ENCODE measurements around the gene LYL1.

LYL1 gene

DNA sequence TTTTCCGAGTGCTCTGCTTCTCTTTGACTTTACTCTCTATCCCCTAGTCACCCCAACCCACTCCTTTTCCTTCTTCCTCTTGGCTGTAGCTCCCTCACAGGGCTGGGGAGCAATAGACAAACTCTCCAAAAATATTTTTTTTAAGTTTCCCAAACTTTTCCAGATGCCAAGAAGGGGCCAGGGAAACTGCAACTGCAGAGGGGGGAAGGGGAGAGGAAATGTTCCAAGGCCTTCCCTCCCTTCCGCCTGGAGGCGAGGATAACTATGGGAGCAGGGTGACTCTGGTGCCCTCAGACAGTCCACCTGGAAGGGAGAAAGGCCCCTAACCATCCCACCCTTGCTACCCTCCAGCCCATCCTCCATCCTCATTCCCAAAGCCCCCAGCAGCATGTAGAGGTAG is 49.4 kb downstream of the LYL1 start:
- no peak overlapping the region for H3K4me3 ChIP-seq (ENCODE audit: low read depth, low read length)
- DNase-seq (ENCODE audit: low read depth): no peak
- TF ChIP-seq, protein P1, sequence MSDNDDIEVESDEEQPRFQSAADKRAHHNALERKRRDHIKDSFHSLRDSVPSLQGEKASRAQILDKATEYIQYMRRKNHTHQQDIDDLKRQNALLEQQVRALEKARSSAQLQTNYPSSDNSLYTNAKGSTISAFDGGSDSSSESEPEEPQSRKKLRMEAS (IDR thresholded peaks at IDR 0.05; ENCODE audit: low read depth, low read length): no peak
- TF ChIP-seq MYC (IDR thresholded peaks at IDR 0.05; ENCODE audit: low read depth, low read length) (no peak), POLR2A (IDR thresholded peaks at IDR 0.05; ENCODE audit: extremely low read depth, insufficient read length) (no peak)
- TF ChIP-seq, protein P2, sequence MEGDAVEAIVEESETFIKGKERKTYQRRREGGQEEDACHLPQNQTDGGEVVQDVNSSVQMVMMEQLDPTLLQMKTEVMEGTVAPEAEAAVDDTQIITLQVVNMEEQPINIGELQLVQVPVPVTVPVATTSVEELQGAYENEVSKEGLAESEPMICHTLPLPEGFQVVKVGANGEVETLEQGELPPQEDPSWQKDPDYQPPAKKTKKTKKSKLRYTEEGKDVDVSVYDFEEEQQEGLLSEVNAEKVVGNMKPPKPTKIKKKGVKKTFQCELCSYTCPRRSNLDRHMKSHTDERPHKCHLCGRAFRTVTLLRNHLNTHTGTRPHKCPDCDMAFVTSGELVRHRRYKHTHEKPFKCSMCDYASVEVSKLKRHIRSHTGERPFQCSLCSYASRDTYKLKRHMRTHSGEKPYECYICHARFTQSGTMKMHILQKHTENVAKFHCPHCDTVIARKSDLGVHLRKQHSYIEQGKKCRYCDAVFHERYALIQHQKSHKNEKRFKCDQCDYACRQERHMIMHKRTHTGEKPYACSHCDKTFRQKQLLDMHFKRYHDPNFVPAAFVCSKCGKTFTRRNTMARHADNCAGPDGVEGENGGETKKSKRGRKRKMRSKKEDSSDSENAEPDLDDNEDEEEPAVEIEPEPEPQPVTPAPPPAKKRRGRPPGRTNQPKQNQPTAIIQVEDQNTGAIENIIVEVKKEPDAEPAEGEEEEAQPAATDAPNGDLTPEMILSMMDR (IDR thresholded peaks at IDR 0.05; ENCODE audit: low read depth, low read length): no peak

GRCh38 chr19:13052447-13053175 is 50.0 kb downstream of the LYL1 start:
- TF ChIP-seq POLR2A (IDR thresholded peaks at IDR 0.05; ENCODE audit: extremely low read depth, insufficient read length) (no peak), MYC (IDR thresholded peaks at IDR 0.05; ENCODE audit: low read depth, low read length) (no peak)
- TF ChIP-seq, protein P1 (IDR thresholded peaks at IDR 0.05; ENCODE audit: low read depth, low read length): peak; percentile 10; the same call in 1 of the 2 replicates
- TF ChIP-seq, protein P2 (IDR thresholded peaks at IDR 0.05; ENCODE audit: low read depth, low read length): no peak
- no peak overlapping the region for H3K4me3 ChIP-seq (ENCODE audit: low read depth, low read length)
- no peak for DNase-seq (ENCODE audit: low read depth)

DNA sequence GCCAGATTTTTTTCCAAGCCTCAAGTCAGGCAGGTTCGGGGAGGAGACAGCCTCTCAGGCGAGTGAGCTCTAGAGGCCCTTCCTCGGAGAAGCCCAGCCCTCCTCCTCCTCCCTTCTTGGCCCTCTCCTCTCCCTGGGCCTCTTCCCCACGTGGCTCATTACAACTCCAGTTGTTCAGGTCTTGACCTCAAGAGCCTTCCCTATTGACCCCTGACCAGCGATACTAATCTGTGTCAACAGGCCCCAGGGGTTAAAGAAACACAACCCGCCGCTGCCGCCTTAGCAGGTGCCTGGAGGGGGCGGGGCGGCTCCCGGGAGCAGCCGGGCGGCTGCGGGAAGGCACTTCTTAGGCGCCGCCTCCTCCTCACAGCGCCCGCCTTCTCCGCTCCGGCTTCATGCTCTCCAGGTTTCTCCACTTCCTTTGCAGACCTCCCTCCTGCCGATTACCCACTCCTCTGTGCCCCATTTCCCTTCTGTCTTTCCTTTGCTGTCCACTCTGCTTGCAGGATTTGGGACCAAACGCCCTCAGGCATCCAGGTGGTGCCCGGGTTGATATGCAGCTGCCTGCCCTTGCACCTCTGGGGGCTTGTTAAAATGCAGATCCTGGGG is 51.0 kb downstream of the LYL1 start:
- no peak overlapping the region for H3K4me3 ChIP-seq (ENCODE audit: low read depth, low read length)
- TF ChIP-seq, protein P2 (IDR thresholded peaks at IDR 0.05; ENCODE audit: low read depth, low read length): no peak
- TF ChIP-seq, protein P1 (IDR thresholded peaks at IDR 0.05; ENCODE audit: low read depth, low read length): peak; percentile 34; the same call in 1 of the 2 replicates
- peak; percentile 61 for DNase-seq (ENCODE audit: low read depth)

DNA sequence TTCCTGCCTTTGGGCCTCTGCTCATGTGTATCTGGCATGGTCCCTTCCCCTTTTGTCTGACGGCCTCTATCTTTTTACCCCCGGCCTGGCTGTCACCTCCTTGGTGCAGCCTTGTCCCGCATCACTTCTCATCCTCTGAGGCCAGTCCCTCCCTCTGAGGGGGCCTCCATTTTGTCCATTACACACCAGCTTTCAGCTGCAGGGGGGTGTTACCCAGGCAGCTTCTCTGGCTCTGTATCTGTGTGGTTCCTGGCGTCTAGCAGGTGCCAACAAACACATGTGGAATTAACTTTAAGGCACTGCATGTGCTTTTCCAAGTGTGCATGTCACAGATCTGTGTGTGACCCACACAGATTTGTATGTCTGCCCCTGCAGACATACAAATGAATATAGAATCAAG is 52.4 kb downstream of the LYL1 start:
- TF ChIP-seq, protein P2 (IDR thresholded peaks at IDR 0.05; ENCODE audit: low read depth, low read length): no peak
- TF ChIP-seq MYC (IDR thresholded peaks at IDR 0.05; ENCODE audit: low read depth, low read length) (no peak), POLR2A (IDR thresholded peaks at IDR 0.05; ENCODE audit: extremely low read depth, insufficient read length) (no peak)
- no peak overlapping the region for H3K4me3 ChIP-seq (ENCODE audit: low read depth, low read length)
- no peak for DNase-seq (ENCODE audit: low read depth)

Data from NB4 (cell line).